Inferior parietal cortex (tissue), 1 donor: Measurements from ENCODE around the gene SFXN3.
A peak's percentile ranks its signal among the peaks of the same experiment; 100 is the strongest.
"Not testable (repeated sequence)": the region's sequence is repeated elsewhere in the genome, so short reads cannot be mapped to it uniquely, and the experiment has no call there.

Experiments
- DNase-seq: peaks from one replicate; pipeline ENCODE4 v3.0.0-alpha.2; 2016; ENCODE audit errors: extremely low spot score

Gene SFXN3

GRCh38 chr10:101015582-101015973 lies 15.5 kb upstream of the SFXN3 start:
- DNase-seq: no peak

GRCh38 chr10:101016814-101017213 lies 14.2 kb upstream of the SFXN3 start:
- DNase-seq: no peak

GRCh38 chr10:101018118-101018599 lies 12.9 kb upstream of the SFXN3 start:
- DNase-seq: no peak

- peak; percentile 82 for DNase-seq
Observed at GRCh38 chr10:101018600-101019439, 12.2 kb upstream of the SFXN3 start.

GRCh38 chr10:101019440-101019703 lies 11.7 kb upstream of the SFXN3 start:
- DNase-seq: no peak

- no peak for DNase-seq
Observed at GRCh38 chr10:101020427-101021075, 10.5 kb upstream of the SFXN3 start.

- DNase-seq: no peak
Observed at GRCh38 chr10:101021239-101021638, 9.8 kb upstream of the SFXN3 start.

GRCh38 chr10:101021692-101022251 lies 9.3 kb upstream of the SFXN3 start:
- no peak for DNase-seq

- DNase-seq: no peak
Observed at GRCh38 chr10:101022967-101023705, 7.9 kb upstream of the SFXN3 start.

GRCh38 chr10:101027106-101027720 lies 3.8 kb upstream of the SFXN3 start:
- DNase-seq: no peak

- no peak for DNase-seq
Observed at GRCh38 chr10:101028446-101029337, 2.3 kb upstream of the SFXN3 start.

- no peak for DNase-seq
Observed at GRCh38 chr10:101029520-101030295, 1.3 kb upstream of the SFXN3 start.

- no peak for DNase-seq
Observed at GRCh38 chr10:101030496-101031127, 422 bp upstream of the SFXN3 start.

GRCh38 chr10:101031796-101032636 lies 982 bp downstream of the SFXN3 start:
- DNase-seq: peak; percentile 84

- peak; percentile 69 for DNase-seq
Observed at GRCh38 chr10:101032637-101033224, 1.7 kb downstream of the SFXN3 start.

- DNase-seq: no peak
Observed at GRCh38 chr10:101033276-101033675, 2.2 kb downstream of the SFXN3 start.

- not testable (repeated sequence) for DNase-seq
Observed at GRCh38 chr10:101034404-101034803, 3.4 kb downstream of the SFXN3 start.

GRCh38 chr10:101035314-101035713 lies 4.3 kb downstream of the SFXN3 start:
- no peak for DNase-seq
